CD4-positive, alpha-beta T cell treated with Interleukin-15 for 4 hours (primary cell): ENCODE results near the gene HSD17B12.

Experiments
- DNase-seq: peaks from one replicate; pipeline ENCODE4 v3.0.0-alpha.2; 2020; ENCODE audit warnings: low spot score

HSD17B12 gene

DNA sequence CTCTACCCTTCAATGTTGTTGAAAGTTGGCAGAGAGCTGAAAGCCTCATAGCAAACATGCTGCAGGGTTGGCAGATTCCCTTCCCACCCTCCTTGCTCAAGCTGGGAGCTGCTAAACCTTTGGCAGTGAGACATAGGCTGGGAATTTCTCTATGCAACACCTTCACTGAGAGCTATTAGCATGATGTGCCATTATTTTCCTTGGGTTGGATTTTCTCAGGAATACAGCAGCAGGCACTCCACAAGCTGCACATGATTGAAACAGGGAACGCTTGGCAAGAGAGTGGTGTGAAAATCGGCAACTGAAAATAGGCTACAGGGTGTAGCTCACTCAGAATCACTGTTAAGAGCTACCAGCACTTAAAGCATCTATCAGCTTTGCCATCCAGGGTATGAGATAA, 190.5 kb downstream of the HSD17B12 start:
- DNase-seq: no peak

DNA sequence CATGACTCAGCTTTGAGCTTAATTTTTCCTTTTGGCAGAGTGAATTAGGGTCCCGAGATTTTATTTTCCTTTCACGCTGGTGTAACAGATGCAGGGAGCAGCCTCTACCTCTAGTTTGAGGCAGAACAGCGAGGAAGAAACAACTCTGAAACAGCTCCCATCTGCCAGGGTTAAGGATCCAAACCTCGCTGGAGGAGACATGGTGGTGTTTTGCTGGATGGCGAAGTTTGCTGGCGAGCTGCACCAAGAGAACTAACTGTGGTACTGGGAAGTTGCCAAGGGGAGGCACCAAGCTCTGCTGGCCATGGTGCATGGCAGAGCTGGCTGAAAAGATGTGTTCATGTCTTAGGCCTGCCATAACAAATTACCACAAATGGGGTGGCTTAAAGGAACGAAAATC, 192.5 kb downstream of the HSD17B12 start:
- no peak for DNase-seq

DNA sequence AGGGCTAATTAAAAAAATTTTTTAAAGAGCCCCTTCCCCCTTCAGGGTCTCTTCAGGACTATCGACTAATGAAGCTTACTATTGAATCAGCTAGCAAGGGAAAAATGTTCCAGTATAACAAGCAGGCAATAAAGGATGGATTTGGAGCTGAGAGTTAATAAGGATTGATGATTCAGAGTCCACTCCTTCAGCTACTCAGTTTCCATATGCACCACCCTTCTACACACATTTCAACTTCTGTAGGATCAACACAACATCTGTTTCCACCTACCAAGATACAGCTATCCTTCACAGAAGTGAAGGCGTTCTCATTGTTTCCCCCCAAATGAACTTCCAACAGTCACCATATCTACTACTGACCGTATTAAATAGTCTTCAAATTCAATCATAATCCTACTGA, 193.5 kb downstream of the HSD17B12 start:
- no peak for DNase-seq

DNA sequence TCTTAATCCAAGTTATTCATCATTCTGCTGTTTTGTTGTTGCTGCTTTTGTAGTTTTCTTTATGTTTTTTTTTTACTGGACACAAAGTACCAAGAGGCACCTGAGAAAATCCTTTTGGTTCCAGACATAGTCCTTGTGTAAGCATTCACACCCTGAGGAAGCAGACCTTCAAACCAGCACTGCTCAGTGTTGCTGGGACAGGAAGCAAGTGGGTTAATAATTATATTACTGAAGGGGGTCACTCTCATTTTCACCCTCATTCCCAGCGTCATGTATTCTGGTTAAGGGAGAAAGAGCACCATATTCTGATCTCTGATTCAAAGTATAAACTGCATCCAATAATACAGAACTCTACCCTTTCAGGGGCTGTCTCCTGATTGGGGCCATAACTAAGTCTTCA, 194.2 kb downstream of the HSD17B12 start:
- DNase-seq: no peak

DNA sequence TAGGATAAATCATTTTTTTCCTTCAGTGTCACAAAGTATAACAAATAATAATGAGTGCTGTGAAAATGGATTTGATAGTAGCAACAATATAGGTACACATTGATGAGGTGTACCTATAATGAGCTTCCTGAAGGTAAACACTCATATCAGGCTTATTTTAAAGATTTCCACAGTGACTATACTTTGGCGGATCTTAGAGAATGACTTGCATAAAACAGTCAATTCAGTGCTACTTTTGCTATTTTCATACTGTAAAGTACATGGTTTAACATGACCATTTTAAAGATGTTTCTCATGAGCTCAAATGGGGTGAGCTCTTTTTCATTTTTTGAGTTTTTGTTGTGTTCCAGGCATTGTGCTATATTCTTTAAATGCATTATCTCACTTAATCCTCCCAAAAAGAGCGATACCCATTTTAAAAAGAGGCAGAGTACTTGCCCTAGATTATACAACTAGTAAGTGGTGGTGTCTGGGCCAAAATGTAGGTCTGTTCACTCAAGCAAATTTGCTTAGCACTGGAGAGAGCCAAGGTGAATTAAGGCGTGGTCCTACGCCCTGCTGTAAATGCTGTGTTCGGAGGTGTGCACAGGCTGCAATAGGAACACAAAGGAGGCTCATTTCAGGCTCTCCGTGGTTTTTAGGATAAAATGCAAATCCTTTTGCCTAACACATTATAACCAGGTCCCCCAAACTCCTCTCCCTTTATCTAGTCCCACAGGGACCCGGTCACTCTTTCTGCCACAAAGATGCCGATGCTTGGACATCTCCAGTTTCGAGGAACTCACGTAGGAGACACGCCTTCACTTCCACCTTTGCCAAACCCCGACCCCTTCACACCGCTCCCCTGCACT, 199.5 kb downstream of the HSD17B12 start:
- DNase-seq: no peak

DNA sequence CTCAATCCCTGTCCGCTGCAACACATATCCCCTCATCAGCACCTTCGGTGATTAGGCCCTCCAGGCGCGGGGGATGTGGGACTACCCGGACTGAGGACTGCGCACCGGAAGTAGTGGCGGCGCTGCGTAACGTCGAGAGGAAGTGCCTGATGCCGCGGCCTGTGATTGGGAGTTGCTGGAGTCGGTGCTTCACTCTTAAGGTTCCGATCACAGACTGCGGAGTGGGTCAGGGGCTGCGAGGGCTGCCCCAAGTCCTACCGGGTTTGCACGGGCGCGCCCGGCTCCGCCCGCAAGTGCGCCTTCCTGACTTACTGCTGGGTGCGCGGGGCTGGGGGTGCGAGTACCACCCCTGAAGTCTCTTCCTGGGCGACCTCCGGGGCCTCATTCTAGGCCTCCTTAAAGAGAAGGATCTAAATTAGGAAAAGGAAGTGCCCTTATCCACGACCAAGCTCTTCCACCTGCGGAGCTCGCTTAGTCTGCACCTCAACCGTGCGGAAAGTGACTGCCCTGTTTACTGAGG, 200.2 kb downstream of the HSD17B12 start, which contains the start of gene ALKBH3:
Gene ALKBH3, plus strand, starts transcription at position 192 of the 520 bp plus-strand sequence. CDS start 1,822 bp downstream, outside the sequence.
- peak; percentile 92 for DNase-seq

DNA sequence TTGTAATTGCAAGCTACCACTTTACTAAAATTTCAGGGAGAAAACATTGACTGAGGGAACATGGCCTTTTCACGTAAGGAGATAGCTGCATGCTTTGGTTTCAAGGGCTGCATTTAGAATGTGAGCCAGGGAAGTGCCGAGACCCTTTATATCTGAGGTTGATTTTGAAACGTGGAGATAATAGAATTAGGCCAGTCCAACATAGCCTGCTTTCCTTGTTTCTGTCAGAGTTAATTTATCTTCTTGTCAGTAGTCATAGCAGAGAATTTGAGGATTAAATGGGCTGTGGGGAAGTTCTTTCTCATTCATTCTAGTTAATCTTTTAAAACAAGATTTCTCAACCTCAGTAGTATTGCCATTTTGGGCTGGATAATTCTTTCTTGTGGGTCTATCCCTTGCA, 212.3 kb downstream of the HSD17B12 start:
- DNase-seq: no peak

DNA sequence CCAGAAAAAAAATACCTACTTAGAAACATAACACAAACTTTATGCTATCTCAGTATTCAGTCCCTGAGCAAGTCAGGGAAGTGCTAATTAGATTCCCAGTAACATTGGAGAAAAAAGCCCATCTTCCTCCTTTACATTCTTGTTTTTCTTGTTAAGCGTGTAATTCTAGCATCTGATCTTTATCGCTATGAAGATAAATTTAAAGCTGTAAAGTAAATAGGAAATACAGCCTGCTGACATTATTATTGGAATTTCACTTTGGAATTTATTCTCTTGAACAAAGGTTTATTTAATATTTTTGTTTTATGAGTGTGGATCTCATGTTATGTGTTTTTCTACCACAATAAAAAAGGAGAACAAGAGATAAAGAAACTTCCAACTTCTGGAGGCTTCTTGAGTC, 214.0 kb downstream of the HSD17B12 start:
- no peak for DNase-seq

DNA sequence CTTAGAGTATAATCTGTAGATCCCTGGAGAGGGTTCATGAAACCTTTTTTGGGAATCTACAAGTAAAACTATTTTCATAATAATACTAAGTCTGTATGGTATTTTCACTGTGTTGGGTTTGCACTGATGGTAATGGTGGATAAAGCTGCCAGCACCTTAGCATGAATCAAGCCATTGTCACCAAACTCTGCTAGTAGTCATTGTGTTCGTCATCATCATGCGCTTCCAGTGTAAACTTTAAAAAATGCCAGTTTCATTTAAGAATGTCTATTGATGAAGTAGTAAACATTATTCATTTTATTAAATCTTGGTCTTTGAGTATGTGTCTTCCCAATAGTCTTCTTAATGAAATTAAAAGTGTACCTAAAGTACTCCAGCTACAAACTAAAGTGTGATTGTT, 215.1 kb downstream of the HSD17B12 start:
- no peak for DNase-seq

DNA sequence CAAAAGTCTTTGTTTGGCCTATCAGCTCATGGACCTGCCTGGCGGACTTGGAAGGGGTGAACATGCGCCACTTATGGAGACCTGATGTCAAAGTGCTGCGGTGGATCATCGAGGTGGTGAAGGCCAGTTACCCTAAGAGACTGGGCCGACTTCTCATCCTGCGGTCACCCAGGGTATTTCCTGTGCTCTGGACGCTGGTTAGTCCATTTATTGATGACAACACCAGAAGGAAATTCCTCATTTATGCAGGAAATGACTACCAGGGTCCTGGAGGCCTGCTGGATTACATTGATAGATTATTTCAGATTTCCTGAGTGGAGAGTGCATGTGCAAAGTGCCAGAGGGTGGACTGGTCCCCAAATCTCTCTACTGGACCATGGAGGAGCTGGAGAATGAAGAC, 218.0 kb downstream of the HSD17B12 start:
- no peak for DNase-seq

DNA sequence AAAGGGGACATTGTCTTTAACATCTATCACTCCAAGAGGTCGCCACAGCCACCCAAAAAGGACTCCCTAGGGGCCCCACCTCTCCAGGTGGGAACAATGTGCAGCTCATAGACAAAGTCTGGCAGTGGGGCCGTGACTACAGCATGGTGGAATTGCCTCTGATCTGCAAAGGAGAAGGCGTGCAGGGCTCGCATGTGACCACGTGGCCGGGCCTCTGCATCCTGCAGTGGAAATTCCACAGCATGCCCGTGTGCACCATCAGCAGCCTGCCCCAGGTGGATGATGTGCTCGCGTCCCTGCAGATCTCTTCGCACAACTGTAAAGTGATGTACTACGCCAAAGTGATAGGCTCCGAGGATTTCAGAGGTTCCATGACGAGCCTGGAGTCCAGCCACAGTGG, 218.6 kb downstream of the HSD17B12 start:
- no peak for DNase-seq

DNA sequence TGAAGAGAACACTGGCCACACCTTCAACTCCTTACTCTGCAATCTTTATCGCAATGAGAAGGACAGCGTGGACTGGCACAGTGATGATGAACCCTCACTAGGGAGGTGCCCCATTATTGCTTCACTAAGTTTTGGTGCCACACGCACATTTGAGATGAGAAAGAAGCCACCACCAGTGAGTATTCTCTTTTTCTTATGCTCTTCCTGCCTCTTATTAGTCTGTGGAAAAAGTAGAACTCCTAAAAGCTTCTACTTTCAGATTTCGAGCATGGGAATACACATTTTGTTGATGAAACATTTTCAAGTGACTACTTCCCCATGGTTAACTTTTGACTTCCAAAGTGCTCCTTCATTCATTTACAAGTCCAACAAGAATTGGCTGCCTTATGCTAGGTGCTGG, 221.0 kb downstream of the HSD17B12 start:
- no peak for DNase-seq

DNA sequence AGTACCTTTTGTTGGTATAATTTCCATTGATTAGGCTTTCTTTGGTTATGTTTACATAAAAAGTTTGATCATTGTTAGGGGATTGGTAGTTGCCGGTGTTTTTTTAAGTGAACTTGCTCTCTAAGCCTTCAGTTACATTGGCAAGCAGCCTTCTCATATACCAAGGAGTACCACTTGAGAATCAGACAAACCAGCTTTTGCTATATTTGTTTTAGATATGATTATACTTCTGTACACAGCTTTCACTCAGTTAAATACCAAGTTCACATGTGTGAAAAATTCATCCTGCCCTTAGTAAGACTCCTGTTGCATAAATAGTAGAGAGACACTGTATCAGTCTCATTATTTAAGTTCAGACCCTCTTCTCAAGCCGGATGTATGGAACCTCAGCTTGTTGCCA, 222.5 kb downstream of the HSD17B12 start:
- no peak for DNase-seq

DNA sequence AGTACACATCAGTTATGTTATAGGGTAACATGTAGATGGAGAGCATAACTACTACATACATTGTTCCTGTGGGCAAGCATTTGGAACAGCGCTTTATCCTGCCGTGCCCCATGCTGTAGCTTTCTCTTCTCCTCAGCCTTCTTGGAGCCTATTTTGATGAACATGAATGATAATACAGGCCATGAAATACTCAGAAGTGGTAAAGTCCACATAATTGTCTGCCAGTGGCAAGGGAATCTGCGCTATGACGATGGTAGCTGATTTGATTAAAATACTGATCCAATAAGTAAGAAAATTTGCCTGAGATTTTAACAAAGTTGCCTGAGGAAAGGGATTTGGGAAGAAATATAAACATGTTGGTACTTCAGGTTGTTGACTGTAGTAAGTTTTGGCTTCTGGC, 223.4 kb downstream of the HSD17B12 start:
- no peak for DNase-seq

DNA sequence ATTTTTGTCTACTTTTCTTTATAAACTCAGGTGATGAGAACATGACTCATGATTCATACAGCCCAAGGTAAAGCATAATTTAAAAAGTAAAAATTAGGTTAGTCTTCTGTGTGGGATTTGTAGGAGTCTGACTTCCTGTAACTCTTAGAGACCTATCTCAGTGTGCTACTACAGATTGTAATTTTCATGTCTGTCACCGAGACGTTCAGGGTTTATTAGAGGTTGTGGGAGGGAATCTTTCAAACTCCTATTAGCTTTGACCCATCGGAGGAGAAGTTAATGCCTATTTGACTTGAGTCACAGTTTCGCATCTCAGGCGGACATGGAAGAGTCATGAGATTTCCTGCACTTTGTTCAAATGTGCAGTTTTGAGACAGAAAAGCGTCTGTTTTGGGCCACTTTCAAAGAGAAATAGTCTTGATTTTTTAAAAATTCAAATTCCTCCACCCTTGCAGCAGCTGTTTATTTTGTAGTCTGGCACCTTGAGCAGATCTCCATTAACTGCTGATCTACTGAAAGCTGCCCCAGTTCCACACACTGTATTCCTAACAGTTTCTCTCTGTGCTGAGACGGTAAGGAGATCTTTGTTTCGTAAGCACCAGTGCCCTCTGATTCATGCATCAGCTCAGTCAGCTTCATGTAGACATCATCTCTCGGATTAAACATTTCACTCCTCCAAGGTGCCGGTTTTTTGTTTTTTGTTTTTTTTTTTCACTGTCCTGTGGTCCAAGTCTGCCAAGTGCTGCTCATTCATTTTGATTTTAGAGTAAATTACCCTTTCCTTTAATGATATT, 224.4 kb downstream of the HSD17B12 start:
- no peak for DNase-seq

DNA sequence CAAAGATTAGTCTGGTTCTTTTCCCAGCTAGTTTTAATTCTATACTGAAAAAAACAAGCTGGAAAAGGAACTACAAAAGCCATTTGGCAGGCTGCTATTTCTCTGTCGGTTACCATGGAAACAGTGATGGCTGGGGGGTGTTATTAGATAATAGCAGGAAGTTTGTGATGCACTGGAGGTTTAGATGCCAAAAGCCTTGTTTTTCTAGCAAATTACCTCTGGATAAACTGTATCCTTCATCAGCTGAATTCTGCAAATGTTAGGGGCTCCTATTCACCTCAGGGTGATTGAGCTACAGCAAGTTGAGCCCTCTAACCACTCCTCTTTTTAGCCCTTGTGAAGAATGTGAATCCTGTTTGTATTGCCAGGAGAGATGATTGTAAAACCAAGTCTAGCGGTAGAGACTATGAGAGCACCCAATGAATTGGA, 225.3 kb downstream of the HSD17B12 start:
- no peak for DNase-seq
